Right ventricle myocardium inferior (tissue), 1 donor: ENCODE results near the gene BRK1. TPM values are rescaled to one million over a fixed set of nuclear protein-coding genes. Genes with fewer than 3 reads are reported as not detected.
"Not testable (repeated sequence)": the region's sequence is repeated elsewhere in the genome, so short reads cannot be mapped to it uniquely, and the experiment has no call there.

Source experiments
- ATAC-seq: fragments of 200-7000 bp; cut with Tn5 transposase; one replicate; pipeline ENCODE4 v1.9.1; 2020; ENCODE audit warnings: mild to moderate bottlenecking, moderate library complexity
- DNase-seq: peaks from one replicate; pipeline ENCODE4 v3.0.0; 2021; ENCODE audit errors: missing footprints
- intact Hi-C: fragments of 100-400 bp; cut with DNase I; formaldehyde crosslinking; loops from one replicate; pipeline ENCODE4 v1.11.0; 2022
- total RNA-seq: library from RNA; stranded (reverse); fragmentation: NEBNext Ultra II Directional; extraction: Animal tissue kit (Norgen Biotek cat#: 25700); gene quantifications from one replicate; pipeline ENCODE4 v1.2.1, GENCODE V29; 2021
- donor health status: DM: no; HTN: yes; CAD: no; lungs with severe emphysema.

The BRK1 gene
- total RNA-seq, 1 donor from 2014 or later: 98.2 TPM

GRCh38 chr3:10170915-10171478 lies 55.5 kb downstream of the BRK1 start:
- DNase-seq: no peak
- ATAC-seq: no peak
- intact Hi-C loops: no loop called here

- no peak for ATAC-seq
- DNase-seq: no peak
- intact Hi-C loops: no loop called here
Measured at GRCh38 chr3:10173095-10173925, 57.8 kb downstream of the BRK1 start.

GRCh38 chr3:10173926-10174435 lies 58.5 kb downstream of the BRK1 start:
- DNase-seq (peak; percentile 78), ATAC-seq (peak; percentile 95)
- intact Hi-C loops: no loop called here

- ATAC-seq, intact Hi-C loops, DNase-seq: not testable (repeated sequence)
Measured at GRCh38 chr3:10175334-10175733, 59.9 kb downstream of the BRK1 start.

GRCh38 chr3:10176150-10176549 lies 60.7 kb downstream of the BRK1 start:
- intact Hi-C loops, DNase-seq, ATAC-seq: not testable (repeated sequence)

Other genes starting within 250 kb of the BRK1 start
- gene CIDEC, start 235.4 kb upstream of the BRK1 start, total RNA-seq: 6.7 TPM
- 19.1 TPM for gene JAGN1, start 225.1 kb upstream of the BRK1 start, total RNA-seq
- gene IL17RE, start 212.8 kb upstream of the BRK1 start, total RNA-seq: 0.78 TPM
- 33.7 TPM for gene IL17RC, start 198.6 kb upstream of the BRK1 start, total RNA-seq
- 67.5 TPM for gene CRELD1, start 181.8 kb upstream of the BRK1 start, total RNA-seq
- gene PRRT3, start 163.3 kb upstream of the BRK1 start, total RNA-seq: 0.57 TPM
- gene EMC3, start 128.8 kb upstream of the BRK1 start, total RNA-seq: 108 TPM
- gene FANCD2, start 89.2 kb upstream of the BRK1 start, total RNA-seq: 1.0 TPM
- not detected for gene FANCD2OS, start 7.4 kb upstream of the BRK1 start, total RNA-seq
- 13.1 TPM for gene VHL, start 26.1 kb downstream of the BRK1 start, total RNA-seq
- 2.0 TPM for gene IRAK2, start 49.2 kb downstream of the BRK1 start, total RNA-seq
- 15.1 TPM for gene TATDN2, start 132.8 kb downstream of the BRK1 start, total RNA-seq
- gene GHRL, start 177.3 kb downstream of the BRK1 start, total RNA-seq: 0.30 TPM
- gene SEC13, start 205.4 kb downstream of the BRK1 start, total RNA-seq: 52.4 TPM